Tibial nerve (tissue), 4 donors: ENCODE data around the gene DMBX1.

ENCODE experiments used
- EP300 ChIP-seq, 2 donors: sonication (generic); formaldehyde crosslinking; IDR thresholded peaks; one replicate each; pipeline ENCODE4 v1.6.1; 2017; ENCODE audit warnings: antibody characterized with exemption in 2 of 2, mild to moderate bottlenecking in 1 of 2
- POLR2A ChIP-seq, 2 donors: fragments of 450-650 bp; IDR thresholded peaks; one replicate each; pipeline ENCODE4 v1.6.1; 2017; ENCODE audit warnings: antibody characterized with exemption in 2 of 2, mild to moderate bottlenecking in 2 of 2, moderate library complexity in 2 of 2
- TF ChIP-seq, protein P1 (sequence below), 5 experiments: fragments of 200-600 bp in 3 of 5; fragments of 450-650 bp in 2 of 5; sonication (generic) in 3 of 5; IDR thresholded peaks; one replicate each; pipeline ENCODE4 v1.5.1; 2016 to 2019; ENCODE audit warnings: antibody characterized with exemption in 5 of 5, mild to moderate bottlenecking in 3 of 5, moderate library complexity in 2 of 5

- TF ChIP-seq, protein P1, sequence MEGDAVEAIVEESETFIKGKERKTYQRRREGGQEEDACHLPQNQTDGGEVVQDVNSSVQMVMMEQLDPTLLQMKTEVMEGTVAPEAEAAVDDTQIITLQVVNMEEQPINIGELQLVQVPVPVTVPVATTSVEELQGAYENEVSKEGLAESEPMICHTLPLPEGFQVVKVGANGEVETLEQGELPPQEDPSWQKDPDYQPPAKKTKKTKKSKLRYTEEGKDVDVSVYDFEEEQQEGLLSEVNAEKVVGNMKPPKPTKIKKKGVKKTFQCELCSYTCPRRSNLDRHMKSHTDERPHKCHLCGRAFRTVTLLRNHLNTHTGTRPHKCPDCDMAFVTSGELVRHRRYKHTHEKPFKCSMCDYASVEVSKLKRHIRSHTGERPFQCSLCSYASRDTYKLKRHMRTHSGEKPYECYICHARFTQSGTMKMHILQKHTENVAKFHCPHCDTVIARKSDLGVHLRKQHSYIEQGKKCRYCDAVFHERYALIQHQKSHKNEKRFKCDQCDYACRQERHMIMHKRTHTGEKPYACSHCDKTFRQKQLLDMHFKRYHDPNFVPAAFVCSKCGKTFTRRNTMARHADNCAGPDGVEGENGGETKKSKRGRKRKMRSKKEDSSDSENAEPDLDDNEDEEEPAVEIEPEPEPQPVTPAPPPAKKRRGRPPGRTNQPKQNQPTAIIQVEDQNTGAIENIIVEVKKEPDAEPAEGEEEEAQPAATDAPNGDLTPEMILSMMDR (IDR thresholded peaks at IDR 0.05): no peak
- TF ChIP-seq POLR2A (IDR thresholded peaks at IDR 0.05) (no peak), EP300 (IDR thresholded peaks at IDR 0.05) (no peak)
Measured at GRCh38 chr1:46448109-46448911, 41.3 kb upstream of the DMBX1 start.
